Neural progenitor cell (in vitro differentiated cells): ENCODE results near the gene C1orf21. TPM values are rescaled to one million over a fixed set of nuclear protein-coding genes. Genes with fewer than 3 reads are reported as not detected.

Experiments used
- DNase-seq: peaks from one replicate; pipeline ENCODE4 v3.0.0-alpha.2; 2016; ENCODE audit warnings: low spot score
- H2AFZ ChIP-seq: fragments of 200-600 bp; sonication (generic); replicated peaks from 2 replicates; pipeline ENCODE4 v1.6.1; 2016; ENCODE audit warnings: antibody characterized with exemption
- H3F3A ChIP-seq: fragments of 200-600 bp; sonication (generic); 2 replicates; pipeline ENCODE4 v1.6.1; 2016; ENCODE audit warnings: antibody characterized with exemption, low read depth
- H3K27ac ChIP-seq: fragments of 200-600 bp; sonication (generic); 2 replicates; pipeline ENCODE4 v1.5.1; 2016; ENCODE audit warnings: mild to moderate bottlenecking
- H3K27me3 ChIP-seq: fragments of 200-600 bp; sonication (generic); 2 replicates; pipeline ENCODE4 v1.6.1; 2016; ENCODE audit warnings: mild to moderate bottlenecking, moderate library complexity
- H3K36me3 ChIP-seq: fragments of 200-600 bp; sonication (generic); 2 replicates; pipeline ENCODE4 v1.5.1; 2016
- H3K4me1 ChIP-seq: fragments of 200-600 bp; sonication (generic); 2 replicates; pipeline ENCODE4 v1.6.1; 2016; ENCODE audit warnings: mixed run types
- H3K4me2 ChIP-seq: fragments of 200-600 bp; sonication (generic); 2 replicates; pipeline ENCODE4 v1.6.1; 2016
- H3K4me3 ChIP-seq: fragments of 200-600 bp; sonication (generic); 2 replicates; pipeline ENCODE4 v1.5.1; 2016
- H3K79me2 ChIP-seq: fragments of 200-600 bp; sonication (generic); 2 replicates; pipeline ENCODE4 v1.6.1; 2016; ENCODE audit warnings: low read depth
- H3K9ac ChIP-seq: fragments of 200-600 bp; sonication (generic); 2 replicates; pipeline ENCODE4 v1.6.1; 2016
- H3K9me3 ChIP-seq: fragments of 200-600 bp; sonication (generic); 2 replicates; pipeline ENCODE4 v1.5.1; 2016; ENCODE audit warnings: low read depth
- H4K20me1 ChIP-seq: fragments of 200-600 bp; sonication (generic); 2 replicates; pipeline ENCODE4 v1.6.1; 2016; ENCODE audit warnings: low read depth
- H3K27ac Mint-ChIP-seq: 3 replicates; pipeline ENCODE4 v1.8.0; 2021; ENCODE audit warnings: mixed read lengths
- H3K27me3 Mint-ChIP-seq: 2 replicates; pipeline ENCODE4 v1.8.0; 2022; ENCODE audit warnings: low read depth, mild to moderate bottlenecking, inconsistent platforms, moderate library complexity, mixed read lengths; ENCODE audit not compliant: insufficient read depth
- H3K36me3 Mint-ChIP-seq: 3 replicates; pipeline ENCODE4 v1.8.0; 2021; ENCODE audit warnings: mixed read lengths
- H3K4me1 Mint-ChIP-seq: 3 replicates; pipeline ENCODE4 v1.8.0; 2021; ENCODE audit warnings: mixed read lengths
- H3K4me3 Mint-ChIP-seq: 3 replicates; pipeline ENCODE4 v1.8.0; 2021; ENCODE audit warnings: mild to moderate bottlenecking, moderate library complexity, mixed read lengths
- H3K9me3 Mint-ChIP-seq: 3 replicates; pipeline ENCODE4 v1.8.0; 2020; ENCODE audit warnings: mixed read lengths
- EZH2 ChIP-seq: fragments of 200-600 bp; sonication (generic); IDR thresholded peaks from 2 replicates; pipeline ENCODE4 v1.6.1; 2017; ENCODE audit warnings: antibody characterized with exemption, mild to moderate bottlenecking, moderate library complexity
- EZH2phosphoT487 ChIP-seq: fragments of 200-600 bp; sonication (generic); IDR thresholded peaks from 2 replicates; pipeline ENCODE4 v1.6.1; 2017; ENCODE audit warnings: antibody characterized with exemption
- total RNA-seq: library from RNA; depleted of rRNA; stranded (reverse); fragments of >200 nt; gene quantifications from 2 replicates; pipeline ENCODE4 v1.2.3, GENCODE V29; 2015; ENCODE audit warnings: low replicate concordance
- TF ChIP-seq, protein P1 (sequence below): fragments of 200-600 bp; sonication (generic); IDR thresholded peaks from 2 replicates; pipeline ENCODE4 v1.5.1; 2017; ENCODE audit warnings: antibody characterized with exemption, mild to moderate bottlenecking

C1orf21 gene
- total RNA-seq, 1 donor from 2014 or later = 117 TPM

DNA sequence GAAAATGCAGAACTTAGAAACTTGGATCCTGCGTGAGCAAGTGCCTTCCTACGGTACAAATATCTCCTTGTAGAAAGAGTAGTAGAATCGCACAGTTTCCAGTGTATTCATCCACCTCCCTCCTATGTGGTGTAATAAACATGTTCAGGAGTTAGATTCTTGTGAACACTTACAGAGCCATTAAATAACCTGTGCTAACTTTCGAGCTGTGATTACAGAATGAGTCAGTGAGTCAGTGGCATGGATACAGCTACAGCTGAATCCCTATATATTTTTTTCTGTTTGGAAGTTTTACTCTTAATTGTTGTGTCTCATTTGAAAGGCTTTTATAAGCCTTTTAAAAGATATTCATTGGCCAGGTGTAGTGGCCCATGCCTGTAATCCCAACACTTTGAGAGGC lies 219.1 kb downstream of the C1orf21 start:
- no peak overlapping the region for H3K4me3 ChIP-seq
- DNase-seq = no peak
- H3K4me1 ChIP-seq = peaks cover 3% of the 10 kb centered on the region
- no peak for TF ChIP-seq EZH2phosphoT487
- TF ChIP-seq, protein P1, sequence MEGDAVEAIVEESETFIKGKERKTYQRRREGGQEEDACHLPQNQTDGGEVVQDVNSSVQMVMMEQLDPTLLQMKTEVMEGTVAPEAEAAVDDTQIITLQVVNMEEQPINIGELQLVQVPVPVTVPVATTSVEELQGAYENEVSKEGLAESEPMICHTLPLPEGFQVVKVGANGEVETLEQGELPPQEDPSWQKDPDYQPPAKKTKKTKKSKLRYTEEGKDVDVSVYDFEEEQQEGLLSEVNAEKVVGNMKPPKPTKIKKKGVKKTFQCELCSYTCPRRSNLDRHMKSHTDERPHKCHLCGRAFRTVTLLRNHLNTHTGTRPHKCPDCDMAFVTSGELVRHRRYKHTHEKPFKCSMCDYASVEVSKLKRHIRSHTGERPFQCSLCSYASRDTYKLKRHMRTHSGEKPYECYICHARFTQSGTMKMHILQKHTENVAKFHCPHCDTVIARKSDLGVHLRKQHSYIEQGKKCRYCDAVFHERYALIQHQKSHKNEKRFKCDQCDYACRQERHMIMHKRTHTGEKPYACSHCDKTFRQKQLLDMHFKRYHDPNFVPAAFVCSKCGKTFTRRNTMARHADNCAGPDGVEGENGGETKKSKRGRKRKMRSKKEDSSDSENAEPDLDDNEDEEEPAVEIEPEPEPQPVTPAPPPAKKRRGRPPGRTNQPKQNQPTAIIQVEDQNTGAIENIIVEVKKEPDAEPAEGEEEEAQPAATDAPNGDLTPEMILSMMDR = no peak
- TF ChIP-seq EZH2 = no peak
- no peaks in the 10 kb centered on the region for H3K9me3 Mint-ChIP-seq
- H3K27me3 ChIP-seq = no peaks in the 10 kb centered on the region
- peaks cover 17% of the 10 kb centered on the region for H3K4me1 Mint-ChIP-seq
- no peaks in the 10 kb centered on the region for H4K20me1 ChIP-seq
- H3K4me3 Mint-ChIP-seq = no peak overlapping the region
- no peak overlapping the region for H3K9ac ChIP-seq
- peaks cover 4% of the 10 kb centered on the region for H3K27me3 Mint-ChIP-seq
- no peaks in the 10 kb centered on the region for H3K36me3 ChIP-seq
- H3K4me2 ChIP-seq = no peak overlapping the region
- H3F3A ChIP-seq = peaks cover 17% of the 10 kb centered on the region
- peaks cover 4% of the 10 kb centered on the region for H3K36me3 Mint-ChIP-seq
- H3K79me2 ChIP-seq = no peaks in the 10 kb centered on the region
- H3K27ac Mint-ChIP-seq = no peak overlapping the region
- H3K9me3 ChIP-seq = no peaks in the 10 kb centered on the region
- no peak overlapping the region for H2AFZ ChIP-seq
- H3K27ac ChIP-seq = no peak overlapping the region

DNA sequence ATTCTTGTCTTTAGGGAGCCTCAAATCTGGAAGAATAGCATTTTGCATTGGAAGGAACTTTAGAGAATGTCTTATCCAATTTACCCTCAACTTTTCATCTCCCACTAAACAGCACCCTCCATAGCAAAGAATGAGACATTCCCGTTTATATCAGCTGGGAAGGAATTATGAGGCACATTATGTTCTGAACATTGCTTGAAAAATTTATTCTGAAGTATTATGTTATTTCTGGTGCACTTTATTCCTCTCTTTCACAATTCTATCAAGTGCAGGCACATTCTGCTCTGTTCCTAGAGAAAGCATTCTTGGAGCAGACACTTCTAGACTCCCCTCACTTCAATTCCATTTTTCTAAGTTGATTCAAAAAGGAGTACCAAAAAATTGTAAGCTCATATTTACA lies 220.0 kb downstream of the C1orf21 start:
- no peaks in the 10 kb centered on the region for H3K79me2 ChIP-seq
- TF ChIP-seq EZH2 = no peak
- no peak for TF ChIP-seq EZH2phosphoT487
- TF ChIP-seq, protein P1 = no peak
- Mint-ChIP-seq H3K4me1 (peaks cover 25% of the 10 kb centered on the region), H3K36me3 (peaks cover 4% of the 10 kb centered on the region), H3K9me3 (no peaks in the 10 kb centered on the region), H3K27me3 (peaks cover 4% of the 10 kb centered on the region), H3K4me3 (no peak overlapping the region), H3K27ac (no peak overlapping the region)
- H3K9ac ChIP-seq = no peak overlapping the region
- H4K20me1 ChIP-seq = no peaks in the 10 kb centered on the region
- peaks cover 25% of the 10 kb centered on the region for H3F3A ChIP-seq
- no peak for DNase-seq
- no peak overlapping the region for H3K4me3 ChIP-seq
- no peaks in the 10 kb centered on the region for H3K27me3 ChIP-seq
- H3K4me2 ChIP-seq = no peak overlapping the region
- H2AFZ ChIP-seq = no peak overlapping the region
- H3K4me1 ChIP-seq = peaks cover 12% of the 10 kb centered on the region
- no peak overlapping the region for H3K27ac ChIP-seq
- H3K9me3 ChIP-seq = no peaks in the 10 kb centered on the region
- H3K36me3 ChIP-seq = no peaks in the 10 kb centered on the region

DNA sequence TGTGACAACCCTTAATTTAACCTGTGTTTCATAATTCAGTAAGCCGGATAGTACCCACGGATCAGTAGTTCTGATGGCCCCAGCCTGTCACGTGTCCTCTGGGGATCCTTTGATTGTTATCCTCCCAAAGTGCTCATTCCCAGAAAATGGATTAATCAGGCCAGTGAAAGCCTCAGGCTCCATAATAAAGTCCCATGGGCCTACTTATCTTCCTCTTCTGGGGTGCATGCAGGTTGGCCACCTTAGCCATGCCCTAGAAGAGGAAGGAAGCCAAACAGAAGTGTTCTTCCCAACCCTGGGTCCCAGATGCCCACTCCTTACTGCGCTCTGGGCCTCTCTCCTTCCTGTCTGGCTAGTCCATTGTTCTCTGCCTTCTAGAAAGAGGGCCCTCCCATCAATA lies 221.8 kb downstream of the C1orf21 start:
- Histone ChIP-seq H2AFZ (no peak overlapping the region), H3K4me2 (no peak overlapping the region), H3K79me2 (no peaks in the 10 kb centered on the region), H3K9ac (no peak overlapping the region), H3K4me3 (no peak overlapping the region), H3K27ac (no peak overlapping the region), H3K27me3 (no peaks in the 10 kb centered on the region), H3F3A (peaks cover 30% of the 10 kb centered on the region), H4K20me1 (no peaks in the 10 kb centered on the region), H3K36me3 (no peaks in the 10 kb centered on the region), H3K9me3 (no peaks in the 10 kb centered on the region), H3K4me1 (peaks cover 17% of the 10 kb centered on the region)
- no peak overlapping the region for H3K4me3 Mint-ChIP-seq
- H3K27me3 Mint-ChIP-seq = peaks cover 4% of the 10 kb centered on the region
- TF ChIP-seq EZH2phosphoT487 = no peak
- no peak for TF ChIP-seq EZH2
- TF ChIP-seq, protein P1 = no peak
- H3K36me3 Mint-ChIP-seq = peaks cover 2% of the 10 kb centered on the region
- DNase-seq = no peak
- H3K9me3 Mint-ChIP-seq = no peaks in the 10 kb centered on the region
- H3K4me1 Mint-ChIP-seq = peaks cover 25% of the 10 kb centered on the region
- H3K27ac Mint-ChIP-seq = no peak overlapping the region
